ENCODE data around the gene MUC3A. TPM values are rescaled to one million over a fixed set of nuclear protein-coding genes. Genes with fewer than 3 reads are reported as not detected.

MUC3A gene
- polyA plus RNA-seq, 4 donors, result 49.6 to 242 (median 104) TPM

GRCh38 chr7:100947792-100948191 lies 1.5 kb upstream of the MUC3A start:
- peaks cover 0 to 17% (median 8%) of the 10 kb centered on the region in 3 donors for H3K36me3 ChIP-seq (ENCODE audit: control insufficient read depth in 3 of 3, insufficient read depth in 2 of 3, low read depth in 1 of 3, low read length in 3 of 3)
- peaks cover 0 to 7% (median 2%) of the 10 kb centered on the region in 3 donors for H3K27me3 ChIP-seq (ENCODE audit: control insufficient read depth in 3 of 3, insufficient read depth in 3 of 3, low read length in 3 of 3)
- peaks cover 0 to 23% (median 0%) of the 10 kb centered on the region in 3 donors for H3K4me1 ChIP-seq (ENCODE audit: control insufficient read depth in 3 of 3, insufficient read depth in 2 of 3, low read depth in 1 of 3, low read length in 2 of 3)
- DNase-seq (no peak), FAIRE-seq (no peak)
- H3K4me3 ChIP-seq (ENCODE audit: low read depth in 1 of 3, low read length in 3 of 3), result no peak overlapping the region
- 65 to 71% (median 66%) methylated on average over 5 of the region's 5 CpGs for WGBS, 3 donors
- peaks cover 0 to 4% of the 10 kb centered on the region in 2 donors for H3K9me3 ChIP-seq (ENCODE audit: control insufficient read depth in 2 of 2, insufficient read depth in 1 of 2, low read depth in 1 of 2, low read length in 1 of 2)
- no peak overlapping the region for H3K27ac ChIP-seq (ENCODE audit: low read depth in 1 of 3, low read length in 2 of 3)

GRCh38 chr7:100949933-100950443 lies 654 bp downstream of the MUC3A start:
- Histone ChIP-seq H3K9me3 (ENCODE audit: control insufficient read depth in 2 of 2, insufficient read depth in 1 of 2, low read depth in 1 of 2, low read length in 1 of 2) (no peaks in the 10 kb centered on the region), H3K27ac (ENCODE audit: low read depth in 1 of 3, low read length in 2 of 3) (peak overlapping the region; percentile 85 to 98 (median 92)), H3K27me3 (ENCODE audit: control insufficient read depth in 3 of 3, insufficient read depth in 3 of 3, low read length in 3 of 3) (peaks cover 0 to 7% (median 2%) of the 10 kb centered on the region in 3 donors), H3K36me3 (ENCODE audit: control insufficient read depth in 3 of 3, insufficient read depth in 2 of 3, low read depth in 1 of 3, low read length in 3 of 3) (peaks cover 0 to 21% (median 18%) of the 10 kb centered on the region in 3 donors), H3K4me3 (ENCODE audit: low read depth in 1 of 3, low read length in 3 of 3) (peak overlapping the region in 2 of 3 donors; percentile 62 to 74), H3K4me1 (ENCODE audit: control insufficient read depth in 3 of 3, insufficient read depth in 2 of 3, low read depth in 1 of 3, low read length in 2 of 3) (peaks cover 0 to 19% (median 0%) of the 10 kb centered on the region in 3 donors)
- 13 to 37% (median 28%) methylated on average over 15 of the region's 15 CpGs for WGBS, 3 donors
- DNase-seq, result peak; percentile 56 to 83
- no peak for FAIRE-seq

DNA sequence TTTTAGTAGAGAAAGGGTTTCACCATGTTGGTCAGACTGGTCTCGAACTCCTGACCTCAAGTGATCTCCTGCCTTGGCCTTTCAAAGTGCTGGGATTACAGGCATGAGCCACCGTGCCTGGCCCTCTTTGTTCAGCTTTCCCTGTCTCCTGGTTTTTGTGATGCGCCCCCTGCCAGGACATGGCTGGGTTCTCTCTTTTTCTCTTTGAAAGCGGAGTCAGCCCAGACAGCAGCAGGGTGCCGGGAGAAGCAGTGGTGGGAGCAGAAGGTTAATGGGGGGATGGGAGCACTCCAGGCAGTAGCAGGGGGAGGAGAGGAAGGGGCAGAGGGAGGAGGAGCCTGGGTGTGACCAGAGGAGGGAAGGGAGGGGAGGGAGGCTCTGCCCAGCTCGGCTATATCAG lies 1.8 kb downstream of the MUC3A start:
- Histone ChIP-seq H3K27me3 (ENCODE audit: control insufficient read depth in 3 of 3, insufficient read depth in 3 of 3, low read length in 3 of 3) (peaks cover 0 to 7% (median 0%) of the 10 kb centered on the region in 3 donors), H3K9me3 (ENCODE audit: control insufficient read depth in 2 of 2, insufficient read depth in 1 of 2, low read depth in 1 of 2, low read length in 1 of 2) (no peaks in the 10 kb centered on the region), H3K36me3 (ENCODE audit: control insufficient read depth in 3 of 3, insufficient read depth in 2 of 3, low read depth in 1 of 3, low read length in 3 of 3) (peaks cover 0 to 24% (median 18%) of the 10 kb centered on the region in 3 donors), H3K4me1 (ENCODE audit: control insufficient read depth in 3 of 3, insufficient read depth in 2 of 3, low read depth in 1 of 3, low read length in 2 of 3) (peaks cover 0 to 19% (median 0%) of the 10 kb centered on the region in 3 donors), H3K4me3 (ENCODE audit: low read depth in 1 of 3, low read length in 3 of 3) (peak overlapping the region in 2 of 3 donors; percentile 62 to 74), H3K27ac (ENCODE audit: low read depth in 1 of 3, low read length in 2 of 3) (peak overlapping the region in 1 of 3 donors; percentile 92)
- no peak for DNase-seq
- no peak for FAIRE-seq
- WGBS, 3 donors, result 44 to 61% (median 45%) methylated on average over 6 of the region's 6 CpGs

- Histone ChIP-seq H3K36me3 (ENCODE audit: control insufficient read depth in 3 of 3, insufficient read depth in 2 of 3, low read depth in 1 of 3, low read length in 3 of 3) (peaks cover 0 to 24% (median 18%) of the 10 kb centered on the region in 3 donors), H3K4me1 (ENCODE audit: control insufficient read depth in 3 of 3, insufficient read depth in 2 of 3, low read depth in 1 of 3, low read length in 2 of 3) (peaks cover 0 to 19% (median 0%) of the 10 kb centered on the region in 3 donors), H3K4me3 (ENCODE audit: low read depth in 1 of 3, low read length in 3 of 3) (no peak overlapping the region), H3K27ac (ENCODE audit: low read depth in 1 of 3, low read length in 2 of 3) (no peak overlapping the region), H3K9me3 (ENCODE audit: control insufficient read depth in 2 of 2, insufficient read depth in 1 of 2, low read depth in 1 of 2, low read length in 1 of 2) (no peaks in the 10 kb centered on the region), H3K27me3 (ENCODE audit: control insufficient read depth in 3 of 3, insufficient read depth in 3 of 3, low read length in 3 of 3) (peaks cover 0 to 7% (median 4%) of the 10 kb centered on the region in 3 donors)
- WGBS, 3 donors, result 62 to 74% (median 69%) methylated on average over 15 of the region's 15 CpGs
- DNase-seq (no peak), FAIRE-seq (no peak)
These were observed 2.7 kb downstream of the MUC3A start for GRCh38 chr7:100951888-100952560.

- peaks cover 0 to 27% (median 18%) of the 10 kb centered on the region in 3 donors for H3K36me3 ChIP-seq (ENCODE audit: control insufficient read depth in 3 of 3, insufficient read depth in 2 of 3, low read depth in 1 of 3, low read length in 3 of 3)
- peaks cover 0 to 7% (median 4%) of the 10 kb centered on the region in 3 donors for H3K27me3 ChIP-seq (ENCODE audit: control insufficient read depth in 3 of 3, insufficient read depth in 3 of 3, low read length in 3 of 3)
- no peak for DNase-seq
- WGBS, 3 donors, result 59 to 75% (median 69%) methylated on average over 2 of the region's 2 CpGs
- no peak overlapping the region for H3K4me3 ChIP-seq (ENCODE audit: low read depth in 1 of 3, low read length in 3 of 3)
- no peaks in the 10 kb centered on the region for H3K9me3 ChIP-seq (ENCODE audit: control insufficient read depth in 2 of 2, insufficient read depth in 1 of 2, low read depth in 1 of 2, low read length in 1 of 2)
- peaks cover 0 to 19% (median 0%) of the 10 kb centered on the region in 3 donors for H3K4me1 ChIP-seq (ENCODE audit: control insufficient read depth in 3 of 3, insufficient read depth in 2 of 3, low read depth in 1 of 3, low read length in 2 of 3)
- FAIRE-seq, result no peak
- no peak overlapping the region for H3K27ac ChIP-seq (ENCODE audit: low read depth in 1 of 3, low read length in 2 of 3)
These were observed 3.3 kb downstream of the MUC3A start for GRCh38 chr7:100952641-100953040.

DNA sequence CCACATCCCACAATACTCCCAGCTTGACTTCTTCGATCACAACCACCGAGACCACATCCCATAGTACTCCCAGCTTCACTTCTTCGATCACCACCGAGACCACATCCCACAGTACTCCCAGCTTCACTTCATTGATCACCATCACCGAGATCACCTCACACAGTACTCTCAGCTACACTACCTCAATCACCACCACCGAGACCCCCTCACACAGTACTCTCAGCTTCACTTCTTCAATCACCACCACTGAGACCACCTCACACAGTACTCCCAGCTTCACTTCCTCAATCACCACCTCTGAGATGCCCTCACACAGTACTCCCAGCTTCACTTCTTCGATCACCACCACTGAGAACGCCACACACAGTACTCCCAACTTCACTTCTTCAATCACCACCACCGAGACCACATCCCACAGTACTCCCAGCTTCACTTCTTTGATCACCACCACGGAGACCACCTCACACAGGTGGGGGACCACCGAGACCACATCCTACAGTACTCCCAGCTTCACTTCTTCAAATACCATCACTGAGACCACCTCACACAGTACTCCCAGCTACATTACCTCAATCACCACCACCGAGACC lies 8.6 kb downstream of the MUC3A start:
- Histone ChIP-seq H3K4me3 (ENCODE audit: low read depth in 1 of 3, low read length in 3 of 3) (no peak overlapping the region), H3K36me3 (ENCODE audit: control insufficient read depth in 3 of 3, insufficient read depth in 2 of 3, low read depth in 1 of 3, low read length in 3 of 3) (peaks cover 0 to 48% (median 35%) of the 10 kb centered on the region in 3 donors), H3K27ac (ENCODE audit: low read depth in 1 of 3, low read length in 2 of 3) (no peak overlapping the region), H3K27me3 (ENCODE audit: control insufficient read depth in 3 of 3, insufficient read depth in 3 of 3, low read length in 3 of 3) (peaks cover 0 to 11% (median 0%) of the 10 kb centered on the region in 3 donors), H3K4me1 (ENCODE audit: control insufficient read depth in 3 of 3, insufficient read depth in 2 of 3, low read depth in 1 of 3, low read length in 2 of 3) (no peaks in the 10 kb centered on the region), H3K9me3 (ENCODE audit: control insufficient read depth in 2 of 2, insufficient read depth in 1 of 2, low read depth in 1 of 2, low read length in 1 of 2) (no peaks in the 10 kb centered on the region)
- WGBS, 3 donors, result 56 to 70% (median 66%) methylated on average over 11 to 12 of the region's 12 CpGs
- no peak for FAIRE-seq
- DNase-seq, result no peak

GRCh38 chr7:100959894-100960293 lies 10.6 kb downstream of the MUC3A start:
- peaks cover 0 to 25% (median 5%) of the 10 kb centered on the region in 3 donors for H3K27me3 ChIP-seq (ENCODE audit: control insufficient read depth in 3 of 3, insufficient read depth in 3 of 3, low read length in 3 of 3)
- DNase-seq, result no peak
- WGBS, 3 donors, result 59 to 77% (median 68%) methylated on average over 2 of the region's 2 CpGs
- no peak overlapping the region for H3K27ac ChIP-seq (ENCODE audit: low read depth in 1 of 3, low read length in 2 of 3)
- no peaks in the 10 kb centered on the region for H3K9me3 ChIP-seq (ENCODE audit: control insufficient read depth in 2 of 2, insufficient read depth in 1 of 2, low read depth in 1 of 2, low read length in 1 of 2)
- no peaks in the 10 kb centered on the region for H3K4me1 ChIP-seq (ENCODE audit: control insufficient read depth in 3 of 3, insufficient read depth in 2 of 3, low read depth in 1 of 3, low read length in 2 of 3)
- H3K36me3 ChIP-seq (ENCODE audit: control insufficient read depth in 3 of 3, insufficient read depth in 2 of 3, low read depth in 1 of 3, low read length in 3 of 3), result peaks cover 0 to 62% (median 25%) of the 10 kb centered on the region in 3 donors
- FAIRE-seq, result no peak
- H3K4me3 ChIP-seq (ENCODE audit: low read depth in 1 of 3, low read length in 3 of 3), result no peak overlapping the region

- WGBS, 3 donors, result 81 to 90% (median 86%) methylated on average over 3 of the region's 3 CpGs
- H3K36me3 ChIP-seq (ENCODE audit: control insufficient read depth in 3 of 3, insufficient read depth in 2 of 3, low read depth in 1 of 3, low read length in 3 of 3), result peaks cover 0 to 77% (median 29%) of the 10 kb centered on the region in 3 donors
- no peak overlapping the region for H3K4me3 ChIP-seq (ENCODE audit: low read depth in 1 of 3, low read length in 3 of 3)
- H3K9me3 ChIP-seq (ENCODE audit: control insufficient read depth in 2 of 2, insufficient read depth in 1 of 2, low read depth in 1 of 2, low read length in 1 of 2), result no peaks in the 10 kb centered on the region
- peaks cover 2 to 20% (median 12%) of the 10 kb centered on the region in 3 donors for H3K4me1 ChIP-seq (ENCODE audit: control insufficient read depth in 3 of 3, insufficient read depth in 2 of 3, low read depth in 1 of 3, low read length in 2 of 3)
- H3K27me3 ChIP-seq (ENCODE audit: control insufficient read depth in 3 of 3, insufficient read depth in 3 of 3, low read length in 3 of 3), result peaks cover 0 to 45% (median 25%) of the 10 kb centered on the region in 3 donors
- DNase-seq, result no peak
- FAIRE-seq, result no peak
- no peak overlapping the region for H3K27ac ChIP-seq (ENCODE audit: low read depth in 1 of 3, low read length in 2 of 3)
These were observed 13.2 kb downstream of the MUC3A start for GRCh38 chr7:100962537-100962936.
